Fibroblast of lung (primary cell): ENCODE data around the gene ZNF669. TPM values are rescaled to one million over a fixed set of nuclear protein-coding genes. Genes with fewer than 3 reads are reported as not detected.

Experiments
- DNase-seq, 2 donors: peaks; one replicate each; pipeline versions ENCODE4 v3.0.0 to v3.0.0-alpha.2; 2010; ENCODE audit warnings: low read depth in 2 of 2
- H2AFZ ChIP-seq: 2 replicates; pipeline ENCODE4 v1.5.1; 2012; ENCODE audit warnings: low read length, control low read depth, inconsistent platforms
- H3K27ac ChIP-seq: 2 replicates; pipeline ENCODE4 v1.5.1; 2011; ENCODE audit warnings: low read length, control low read depth; ENCODE audit not compliant: insufficient read depth
- H3K27me3 ChIP-seq: 2 replicates; pipeline ENCODE4 v1.5.1; 2011; ENCODE audit warnings: mild to moderate bottlenecking, low read length; ENCODE audit not compliant: control insufficient read depth, insufficient read depth
- H3K36me3 ChIP-seq: 2 replicates; pipeline ENCODE4 v1.5.1; 2011; ENCODE audit warnings: low read length; ENCODE audit not compliant: control insufficient read depth, insufficient read depth
- H3K4me1 ChIP-seq: 2 replicates; pipeline ENCODE4 v1.5.1; 2011; ENCODE audit warnings: low read length; ENCODE audit not compliant: control insufficient read depth, insufficient read depth; ENCODE audit errors: extremely low read depth
- H3K4me2 ChIP-seq: 2 replicates; pipeline ENCODE4 v1.5.1; 2011; ENCODE audit warnings: low read length, control low read depth; ENCODE audit not compliant: insufficient read depth; ENCODE audit errors: extremely low read depth
- H3K4me3 ChIP-seq, 4 experiments: fragments of 200-600 bp in 1 of 4; sonication (generic) in 1 of 4; replicated peaks in 1 of 4; 2 replicates each; pipeline ENCODE4 v1.5.1; 2011 to 2016; ENCODE audit warnings: low read length in 4 of 4, low read depth in 3 of 4, mild to moderate bottlenecking in 3 of 4, control low read depth in 2 of 4, inconsistent platforms in 1 of 4, mixed read lengths in 1 of 4; ENCODE audit not compliant: insufficient read depth in 1 of 4; ENCODE audit errors: control extremely low read depth in 1 of 4
- H3K79me2 ChIP-seq: 2 replicates; pipeline ENCODE4 v1.5.1; 2012; ENCODE audit warnings: mild to moderate bottlenecking, low read length, inconsistent platforms; ENCODE audit not compliant: control insufficient read depth, insufficient read depth
- H3K9ac ChIP-seq: 2 replicates; pipeline ENCODE4 v1.5.1; 2011; ENCODE audit warnings: mild to moderate bottlenecking, low read length, control low read depth; ENCODE audit not compliant: insufficient read depth
- H3K9me3 ChIP-seq: 2 replicates; pipeline ENCODE4 v1.5.1; 2012; ENCODE audit warnings: low read depth, low read length; ENCODE audit not compliant: control insufficient read depth, insufficient read depth
- H4K20me1 ChIP-seq: 2 replicates; pipeline ENCODE4 v1.5.1; 2011; ENCODE audit warnings: low read length; ENCODE audit not compliant: control insufficient read depth, insufficient read depth; ENCODE audit errors: extremely low read depth
- CTCF ChIP-seq, 2 donors: IDR thresholded peaks in 1 of 2; conservative IDR thresholded peaks in 1 of 2; 1 replicate in 1 of 2; 2 replicates in 1 of 2; pipeline ENCODE4 v1.5.1; 2011 to 2012; ENCODE audit warnings: low read length in 2 of 2, control low read depth in 1 of 2, inconsistent platforms in 1 of 2, low read depth in 1 of 2, mild to moderate bottlenecking in 1 of 2
- EZH2 ChIP-seq: IDR thresholded peaks from 2 replicates; pipeline ENCODE4 v1.5.1; 2012; ENCODE audit warnings: low read length, control low read depth, mild to moderate bottlenecking; ENCODE audit errors: missing control alignments
- polyA plus RNA-seq, 2 donors: library from polyadenylated mRNA; depleted of rRNA in 1 of 2; stranded (reverse) in 1 of 2; unstranded in 1 of 2; fragments of >200 nt; gene quantifications; 2 replicates each; pipeline ENCODE4 v1.2.1, GENCODE V29; 2011 to 2012; ENCODE audit warnings: missing spikeins in 1 of 2
- total RNA-seq: library from RNA; depleted of rRNA; stranded (reverse); fragments of >200 nt; gene quantifications from 2 replicates; pipeline ENCODE4 v1.2.1, GENCODE V29; 2014

ZNF669 gene
- total and polyA plus RNA-seq, 2 donors (not counting 1 experiment from before 2014, with no cell fraction given) = 7.0 to 10.2 TPM

GRCh38 chr1:247110627-247111258 lies 6.6 kb upstream of the ZNF669 start:
- Histone ChIP-seq H2AFZ (peak overlapping the region; percentile 62), H3K79me2 (no peaks in the 10 kb centered on the region), H3K36me3 (no peaks in the 10 kb centered on the region), H3K4me1 (no peaks in the 10 kb centered on the region), H3K9me3 (no peaks in the 10 kb centered on the region), H3K27ac (peak overlapping the region; percentile 22), H3K4me3 (peak overlapping the region; percentile 60 to 72 (median 68)), H4K20me1 (no peaks in the 10 kb centered on the region), H3K9ac (peak overlapping the region; percentile 52), H3K4me2 (peak overlapping the region; percentile 78), H3K27me3 (no peaks in the 10 kb centered on the region)
- DNase-seq = peak; percentile 19 to 52
- no peak for TF ChIP-seq CTCF (conservative IDR thresholded peaks at IDR 0.05 in 1 of 2, IDR thresholded peaks at IDR 0.05 in 1 of 2; ENCODE audit: low read depth in 1 of 2, low read length in 2 of 2)

GRCh38 chr1:247107694-247108093 lies 3.5 kb upstream of the ZNF669 start:
- H3K36me3 ChIP-seq = no peaks in the 10 kb centered on the region
- no peaks in the 10 kb centered on the region for H4K20me1 ChIP-seq
- H2AFZ ChIP-seq = no peak overlapping the region
- no peak overlapping the region for H3K4me3 ChIP-seq
- H3K27me3 ChIP-seq = no peaks in the 10 kb centered on the region
- DNase-seq = no peak
- TF ChIP-seq CTCF (conservative IDR thresholded peaks at IDR 0.05 in 1 of 2, IDR thresholded peaks at IDR 0.05 in 1 of 2; ENCODE audit: low read depth in 1 of 2, low read length in 2 of 2) (no peak), EZH2 (no peak)
- no peak overlapping the region for H3K9ac ChIP-seq
- no peak overlapping the region for H3K4me2 ChIP-seq
- H3K4me1 ChIP-seq = no peaks in the 10 kb centered on the region
- H3K9me3 ChIP-seq = no peaks in the 10 kb centered on the region
- H3K27ac ChIP-seq = no peak overlapping the region
- peaks cover 11% of the 10 kb centered on the region for H3K79me2 ChIP-seq

- Histone ChIP-seq H3K4me1 (no peaks in the 10 kb centered on the region), H3K4me3 (no peak overlapping the region), H3K9ac (no peak overlapping the region), H4K20me1 (no peaks in the 10 kb centered on the region), H3K27me3 (no peaks in the 10 kb centered on the region), H3K9me3 (peaks cover 1% of the 10 kb centered on the region), H3K4me2 (no peak overlapping the region), H3K27ac (no peak overlapping the region), H3K36me3 (peaks cover 3% of the 10 kb centered on the region), H3K79me2 (peaks cover 17% of the 10 kb centered on the region), H2AFZ (no peak overlapping the region)
- TF ChIP-seq EZH2 = no peak
- TF ChIP-seq CTCF (conservative IDR thresholded peaks at IDR 0.05 in 1 of 2, IDR thresholded peaks at IDR 0.05 in 1 of 2; ENCODE audit: low read depth in 1 of 2, low read length in 2 of 2) = no peak
- DNase-seq = no peak
Observed at GRCh38 chr1:247105966-247106365, 1.8 kb upstream of the ZNF669 start.
